Tongue (tissue), 2 donors: ENCODE measurements around the gene HCRTR1. TPM values are rescaled to one million over a fixed set of nuclear protein-coding genes. Genes with fewer than 3 reads are reported as not detected.

Experiments used
- DNase-seq: peaks from one replicate; pipeline ENCODE4 v3.0.0-alpha.2; 2015
- total RNA-seq: library from RNA; depleted of rRNA; stranded (reverse); fragments of >200 nt; gene quantifications from one replicate; pipeline ENCODE4 v1.2.3, GENCODE V29; 2014

Gene HCRTR1
- total RNA-seq, 1 donor from 2014 or later: not detected

DNA sequence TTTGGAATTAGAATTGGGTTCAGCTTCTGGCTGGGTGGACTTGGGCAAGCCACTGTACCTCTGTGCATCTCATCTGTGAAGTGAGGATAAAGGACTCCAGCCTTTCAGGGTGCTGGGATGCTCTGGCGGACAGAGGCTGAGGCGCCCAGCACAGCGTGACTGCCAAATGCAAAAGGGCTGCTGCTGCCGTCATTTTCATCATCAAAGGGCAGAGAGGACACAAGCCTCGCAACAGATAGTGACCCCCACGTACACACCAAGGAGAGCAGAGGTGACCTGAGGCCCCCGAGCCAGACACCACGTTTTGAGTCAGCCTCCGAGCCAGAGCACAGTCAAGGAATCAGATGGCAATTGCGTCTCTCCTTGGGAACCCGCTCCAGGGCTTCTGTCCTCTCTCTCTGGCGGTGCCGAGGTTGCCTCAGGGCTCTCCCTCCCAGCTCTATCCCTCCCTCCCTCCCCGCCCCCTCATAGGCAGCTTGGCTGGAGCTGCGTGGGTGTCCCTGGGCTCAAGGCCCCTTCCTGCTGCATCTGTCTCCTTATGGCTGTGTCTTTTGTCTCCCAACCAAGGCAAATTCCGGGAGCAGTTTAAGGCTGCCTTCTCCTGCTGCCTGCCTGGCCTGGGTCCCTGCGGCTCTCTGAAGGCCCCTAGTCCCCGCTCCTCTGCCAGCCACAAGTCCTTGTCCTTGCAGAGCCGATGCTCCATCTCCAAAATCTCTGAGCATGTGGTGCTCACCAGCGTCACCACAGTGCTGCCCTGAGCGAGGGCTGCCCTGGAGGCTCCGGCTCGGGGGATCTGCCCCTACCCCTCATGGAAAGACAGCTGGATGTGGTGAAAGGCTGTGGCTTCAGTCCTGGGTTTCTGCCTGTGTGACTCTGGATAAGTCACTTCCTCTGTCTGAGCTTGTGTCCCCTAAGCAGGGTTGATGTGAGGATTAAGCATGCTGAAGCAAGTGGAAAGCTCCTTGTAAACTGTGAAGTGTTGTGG, 9.0 kb downstream of the HCRTR1 start:
- DNase-seq: no peak

GRCh38 chr1:31627301-31627929, 9.9 kb downstream of the HCRTR1 start:
- no peak for DNase-seq

GRCh38 chr1:31627930-31628559, 10.6 kb downstream of the HCRTR1 start:
- DNase-seq: peak; percentile 60

- no peak for DNase-seq
Measured at GRCh38 chr1:31628931-31629556, 11.6 kb downstream of the HCRTR1 start.

- DNase-seq: no peak
Measured at GRCh38 chr1:31632649-31633048, 15.2 kb downstream of the HCRTR1 start.

GRCh38 chr1:31633117-31633516, 15.6 kb downstream of the HCRTR1 start:
- DNase-seq: no peak

GRCh38 chr1:31637915-31638673, 20.6 kb downstream of the HCRTR1 start:
- peak; percentile 33 for DNase-seq

DNA sequence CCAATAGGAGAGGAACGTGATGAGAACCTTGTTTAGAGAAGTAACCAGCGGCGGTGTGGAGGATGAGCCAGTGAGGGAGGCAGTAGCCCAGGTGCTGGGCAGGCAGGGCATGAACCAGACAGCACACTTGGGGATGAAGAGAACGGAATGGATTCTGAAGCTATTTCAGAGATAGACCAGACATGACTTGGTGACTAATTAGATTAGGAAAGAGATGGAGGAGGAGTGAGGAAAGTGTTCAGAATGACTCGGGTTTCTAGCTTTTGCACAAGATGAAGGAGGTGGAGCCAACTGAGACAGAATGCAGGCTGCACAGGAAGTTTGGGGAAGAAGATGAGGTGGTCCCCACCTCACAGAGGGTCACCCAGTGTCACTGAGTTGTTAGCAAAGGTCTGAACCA, 22.1 kb downstream of the HCRTR1 start:
- DNase-seq: no peak

GRCh38 chr1:31640179-31640578, 22.7 kb downstream of the HCRTR1 start:
- DNase-seq: no peak

- no peak for DNase-seq
Measured at GRCh38 chr1:31640964-31641363, 23.5 kb downstream of the HCRTR1 start.

- DNase-seq: no peak
Measured at GRCh38 chr1:31642366-31642765, 24.9 kb downstream of the HCRTR1 start.

GRCh38 chr1:31642897-31643296, 25.4 kb downstream of the HCRTR1 start:
- DNase-seq: no peak

- no peak for DNase-seq
Measured at GRCh38 chr1:31643976-31644559, 26.6 kb downstream of the HCRTR1 start.

- DNase-seq: peak; percentile 100
Measured at GRCh38 chr1:31644560-31645273, 27.2 kb downstream of the HCRTR1 start, which contains the start of gene PEF1. Gene PEF1, minus strand, starts transcription at chr1:31644876. Its CDS starts 12 bp downstream, at chr1:31644864.

- no peak for DNase-seq
Measured at GRCh38 chr1:31645274-31645568, 27.7 kb downstream of the HCRTR1 start.

DNA sequence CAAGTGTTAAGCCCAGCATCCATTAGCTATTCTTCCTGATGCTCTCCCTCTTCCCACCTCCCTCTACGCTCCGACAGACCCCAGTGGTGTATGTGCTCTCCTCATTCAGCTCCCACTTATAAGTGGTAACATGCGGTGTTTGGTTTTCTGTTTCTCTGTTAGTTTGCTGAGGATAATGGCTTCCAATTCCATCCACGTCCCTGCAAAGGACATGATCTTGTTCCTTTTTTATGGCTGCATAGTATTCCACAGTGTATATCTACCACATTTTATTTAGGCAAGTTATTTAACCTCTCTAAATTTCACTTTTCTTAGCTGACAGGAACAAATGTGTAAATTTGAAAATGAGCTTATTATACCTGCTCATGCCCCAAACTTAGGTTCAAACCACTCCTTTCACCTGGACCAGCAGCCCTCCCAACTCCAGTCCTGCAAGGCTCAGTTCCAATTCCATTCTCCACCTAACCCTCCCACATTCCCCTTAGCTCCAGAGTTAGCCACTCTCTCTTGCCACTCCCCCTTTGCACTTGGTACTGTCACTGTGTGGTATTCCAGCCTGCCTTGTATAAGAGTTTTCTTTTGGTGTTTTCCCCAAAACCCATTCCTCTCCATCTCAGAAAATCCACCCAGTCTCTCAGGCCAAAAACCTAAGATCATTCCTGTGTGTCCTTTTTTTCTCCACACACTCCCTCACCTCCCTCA, 28.9 kb downstream of the HCRTR1 start:
- no peak for DNase-seq

DNA sequence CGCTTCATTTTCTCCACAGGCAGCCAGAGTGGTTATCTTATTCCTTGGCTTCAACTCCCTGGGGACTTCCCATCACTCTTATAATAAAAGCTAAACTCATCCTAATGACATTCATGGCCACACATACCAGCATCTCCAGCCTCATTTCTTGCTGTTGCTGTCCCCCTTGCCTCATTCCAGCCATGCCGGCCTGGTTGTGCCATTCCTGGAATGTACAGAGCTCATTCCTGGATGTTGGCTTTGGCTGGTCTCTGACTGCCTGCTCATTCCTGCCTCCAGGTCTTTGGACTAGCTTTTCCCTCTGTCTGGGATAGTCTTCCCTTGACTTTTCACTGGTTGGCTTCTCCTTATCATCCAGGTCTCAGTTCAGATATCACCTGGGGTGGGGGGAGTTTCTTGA, 29.6 kb downstream of the HCRTR1 start:
- DNase-seq: no peak

- no peak for DNase-seq
Measured at GRCh38 chr1:31648190-31648589, 30.7 kb downstream of the HCRTR1 start.

- no peak for DNase-seq
Measured at GRCh38 chr1:31648641-31649357, 31.3 kb downstream of the HCRTR1 start.
